ENCODE measurements around the gene FAF1. TPM values are rescaled to one million over a fixed set of nuclear protein-coding genes. Genes with fewer than 3 reads are reported as not detected.

The FAF1 gene
- total RNA-seq, 2 experiments from 2014 or later, result 43.5 to 44.0 TPM

GRCh38 chr1:50973255-50973654, 13.2 kb upstream of the FAF1 start:
- ChIA-PET POLR2A (interaction anchor here (1.6 kb wide), 1 partner anchor 13 kb away, joined by 5 read pairs; the partner anchor contains the start of gene FAF1), CTCF (interaction anchor here (0.9 kb wide), 1 partner anchor 43 kb away, joined by 3 read pairs; no protein-coding TSS in a partner anchor)
- Histone ChIP-seq H3K4me3 (ENCODE audit: low read length) (no peak overlapping the region), H3K4me1 (ENCODE audit: insufficient read depth, low read length) (peaks cover 26% of the 10 kb centered on the region), H3K27ac (ENCODE audit: low read depth in 1 of 2, low read length in 2 of 2) (no peak overlapping the region), H3K9me3 (ENCODE audit: control insufficient read depth in 1 of 2, insufficient read depth in 1 of 2, low read length in 2 of 2) (no peaks in the 10 kb centered on the region), H3K27me3 (ENCODE audit: control insufficient read depth in 1 of 2, insufficient read depth in 2 of 2, low read length in 2 of 2) (peaks cover 4 to 10% of the 10 kb centered on the region in 2 experiments), H3K36me3 (ENCODE audit: insufficient read depth, low read length) (no peaks in the 10 kb centered on the region)
- Mint-ChIP-seq H3K9me3 (no peaks in the 10 kb centered on the region), H3K27me3 (peaks cover 15% of the 10 kb centered on the region), H3K27ac (no peak overlapping the region), H3K36me3 (ENCODE audit: low read depth) (peaks cover 15% of the 10 kb centered on the region), H3K4me1 (ENCODE audit: low read depth) (peaks cover 34% of the 10 kb centered on the region), H3K4me3 (no peak overlapping the region)
- ATAC-seq (ENCODE audit: poor library complexity) (no peak), DNase-seq (no peak)
- TF ChIP-seq CTCF (IDR thresholded peaks at IDR 0.05), result no peak
- intact Hi-C loops (cut with DNase I, micrococcal nuclease), result loop anchor here in 1 of 2 experiments (10.0 kb wide), 1 partner anchor 542 kb away; the partner anchor contains the start of gene EPS15

GRCh38 chr1:50972766-50973165, 12.7 kb upstream of the FAF1 start:
- H3K4me1 ChIP-seq (ENCODE audit: insufficient read depth, low read length), result peaks cover 27% of the 10 kb centered on the region
- ChIA-PET POLR2A (interaction anchor here (1.6 kb wide), 1 partner anchor 12 kb away, joined by 5 read pairs; the partner anchor contains the start of gene FAF1), CTCF (interaction anchor here (0.9 to 4.8 kb wide), 2 partner anchors 13 to 43 kb away, joined by 3 to 23 read pairs; partner anchors contain the start of gene FAF1)
- Mint-ChIP-seq H3K36me3 (ENCODE audit: low read depth) (peaks cover 20% of the 10 kb centered on the region), H3K4me3 (no peak overlapping the region), H3K4me1 (ENCODE audit: low read depth) (peaks cover 36% of the 10 kb centered on the region), H3K27me3 (peaks cover 15% of the 10 kb centered on the region), H3K9me3 (no peaks in the 10 kb centered on the region), H3K27ac (no peak overlapping the region)
- ATAC-seq (ENCODE audit: poor library complexity) (no peak), DNase-seq (no peak)
- H3K4me3 ChIP-seq (ENCODE audit: low read length), result no peak overlapping the region
- no peak overlapping the region for H3K27ac ChIP-seq (ENCODE audit: low read depth in 1 of 2, low read length in 2 of 2)
- TF ChIP-seq CTCF (IDR thresholded peaks at IDR 0.05), result no peak
- intact Hi-C loops (cut with DNase I, micrococcal nuclease), result loop anchor here in 1 of 2 experiments (10.0 kb wide), 1 partner anchor 542 kb away; the partner anchor contains the start of gene EPS15
- no peaks in the 10 kb centered on the region for H3K9me3 ChIP-seq (ENCODE audit: control insufficient read depth in 1 of 2, insufficient read depth in 1 of 2, low read length in 2 of 2)
- peaks cover 4 to 10% of the 10 kb centered on the region in 2 experiments for H3K27me3 ChIP-seq (ENCODE audit: control insufficient read depth in 1 of 2, insufficient read depth in 2 of 2, low read length in 2 of 2)
- no peaks in the 10 kb centered on the region for H3K36me3 ChIP-seq (ENCODE audit: insufficient read depth, low read length)

GRCh38 chr1:50971748-50972305, 11.8 kb upstream of the FAF1 start:
- Mint-ChIP-seq H3K9me3 (no peaks in the 10 kb centered on the region), H3K27ac (no peak overlapping the region), H3K4me3 (no peak overlapping the region), H3K36me3 (ENCODE audit: low read depth) (peaks cover 20% of the 10 kb centered on the region), H3K27me3 (peaks cover 9% of the 10 kb centered on the region), H3K4me1 (ENCODE audit: low read depth) (peaks cover 35% of the 10 kb centered on the region)
- H3K36me3 ChIP-seq (ENCODE audit: insufficient read depth, low read length), result no peaks in the 10 kb centered on the region
- H3K4me3 ChIP-seq (ENCODE audit: low read length), result no peak overlapping the region
- no peak overlapping the region for H3K27ac ChIP-seq (ENCODE audit: low read depth in 1 of 2, low read length in 2 of 2)
- no peak for DNase-seq
- ATAC-seq (ENCODE audit: poor library complexity), result no peak
- TF ChIP-seq CTCF (IDR thresholded peaks at IDR 0.05), result no peak
- intact Hi-C loops (cut with DNase I, micrococcal nuclease), result loop anchor here (2.0 to 10.0 kb wide), 2 partner anchors 43 to 543 kb away; partner anchors contain the start of gene EPS15 (in 1 of the 2)
- H3K27me3 ChIP-seq (ENCODE audit: control insufficient read depth in 1 of 2, insufficient read depth in 2 of 2, low read length in 2 of 2), result peaks cover 4 to 10% of the 10 kb centered on the region in 2 experiments
- ChIA-PET CTCF (interaction anchor here (4.8 kb wide), 1 partner anchor 12 kb away, joined by 23 read pairs; the partner anchor contains the start of gene FAF1), POLR2A (interaction anchor here (1.6 to 4.0 kb wide), 2 partner anchors 11 to 12 kb away, joined by 5 to 108 read pairs; partner anchors contain the start of gene FAF1)
- no peaks in the 10 kb centered on the region for H3K9me3 ChIP-seq (ENCODE audit: control insufficient read depth in 1 of 2, insufficient read depth in 1 of 2, low read length in 2 of 2)
- H3K4me1 ChIP-seq (ENCODE audit: insufficient read depth, low read length), result peaks cover 25% of the 10 kb centered on the region
